Heart left ventricle (tissue), 16 donors: Measurements from ENCODE around the gene ABR. TPM values are rescaled to one million over a fixed set of nuclear protein-coding genes. Genes with fewer than 3 reads are reported as not detected.
A peak's percentile ranks its signal among the peaks of the same experiment; 100 is the strongest.

Experiments used
- ATAC-seq, 4 donors: fragments of 200-7000 bp; cut with Tn5 transposase; one replicate each; pipeline ENCODE4 v1.9.1; 2020 to 2022; ENCODE audit warnings: moderate library complexity in 4 of 4, mild to moderate bottlenecking in 3 of 4, moderate number of reproducible peaks in 1 of 4
- DNase-seq, 5 donors: peaks; one replicate each; pipeline ENCODE4 v3.0.0-alpha.2; 2020
- H3K27ac ChIP-seq, 12 donors: fragments of 200-600 bp; sonication (generic) in 4 of 12; one replicate each; pipeline versions ENCODE4 v1.5.0 to v1.8.0; 2016 to 2022; ENCODE audit warnings: mild to moderate bottlenecking in 2 of 12
- H3K27me3 ChIP-seq, 9 donors: fragments of 200-600 bp; sonication (generic) in 2 of 9; one replicate each; pipeline versions ENCODE4 v1.5.1 to v1.8.0; 2016 to 2022; ENCODE audit warnings: mild to moderate bottlenecking in 3 of 9
- H3K36me3 ChIP-seq, 9 donors: fragments of 200-600 bp; sonication (generic) in 2 of 9; one replicate each; pipeline versions ENCODE4 v1.5.0 to v1.8.0; 2018 to 2022; ENCODE audit warnings: mild to moderate bottlenecking in 2 of 9
- H3K4me1 ChIP-seq, 12 donors: fragments of 200-600 bp; sonication (generic) in 4 of 12; one replicate each; pipeline versions ENCODE4 v1.5.0 to v1.8.0; 2016 to 2022; ENCODE audit warnings: mild to moderate bottlenecking in 3 of 12
- H3K4me3 ChIP-seq, 12 donors: fragments of 200-600 bp; sonication (generic) in 4 of 12; one replicate each; pipeline versions ENCODE4 v1.5.0 to v1.8.0; 2017 to 2022; ENCODE audit warnings: mild to moderate bottlenecking in 9 of 12, moderate library complexity in 4 of 12
- H3K9me3 ChIP-seq, 12 donors: fragments of 200-600 bp; sonication (generic) in 4 of 12; one replicate each; pipeline versions ENCODE4 v1.5.0 to v1.8.0; 2016 to 2022; ENCODE audit warnings: mild to moderate bottlenecking in 1 of 12
- CTCF ChIP-seq, 12 donors: fragments of 200-600 bp; sonication (generic) in 4 of 12; IDR thresholded peaks; one replicate each; pipeline versions ENCODE4 v1.5.0 to v1.8.0; 2018 to 2022; ENCODE audit warnings: antibody characterized with exemption in 12 of 12, mild to moderate bottlenecking in 5 of 12
- POLR2A ChIP-seq, 2 donors: fragments of 450-650 bp; IDR thresholded peaks; one replicate each; pipeline ENCODE4 v1.6.1; 2017; ENCODE audit warnings: antibody characterized with exemption in 2 of 2, mild to moderate bottlenecking in 2 of 2, moderate library complexity in 2 of 2
- WGBS, 4 donors: extraction: QIAGEN DNeasy Blood & Tissue Kit in 2 of 4; methylation state at CpG; one replicate each; pipeline versions ENCODE4 v1.1.5 to v1.1.7; 2013 to 2018; 5-methylcytosine and 5-hydroxymethylcytosine counted together
- intact Hi-C, 10 donors: fragments of 100-400 bp; cut with DNase I; formaldehyde crosslinking; loops; one replicate each; pipeline versions ENCODE4 v1.11.1 to v1.14.2; 2022
- polyA plus RNA-seq, 2 donors: library from polyadenylated mRNA; stranded (reverse); fragments of 200-250 nt; gene quantifications; one replicate each; pipeline ENCODE4 v1.2.3, GENCODE V29; 2013
- total RNA-seq, 9 donors: library from RNA; depleted of rRNA in 2 of 9; stranded (reverse); fragments of >200 nt in 2 of 9; fragmentation: NEBNext Ultra II Directional in 3 of 9; extraction: Animal tissue kit (Norgen Biotek cat#: 25700) in 3 of 9; gene quantifications; one replicate each; pipeline versions ENCODE4 v1.1.0 to v1.2.4, GENCODE V29; 2016 to 2023
- donor health status: ischemic (EF 13 %, LVEDD 7.1; RV severe dilation, severe dysfunction).
- donor health status: healthy with polysubstance abuse.
- donor health status: DM: no; HTN: yes; CAD: no.
- donor health status: DM: no; HTN: no; CAD: no.
- donor health status: ischemic (EF 25% LVEDD 6.9; RV normal size, moderate dysfunction).
- donor health status: ischemic (EF 25% LVEDD 5.7; RV mildly dilated, moderate dysfunction).
- donor health status: healthy.
- donor health status: DM: yes; HTN: yes; CAD: no.
- donor health status: ischemic (EF 35%, LVEDD 5.7; RV mildly dilated, moderate dysfunction).
- donor health status: nonischemic (EF 11% LVEDD 7.7; RV severe dilation, severe dysfunction).
- donor health status: DM: yes; HTN: yes; CAD: no.
- donor health status: PGD.
- donor health status: ischemic (EF 29% LVEDD 5.4; RV normal size, mild dysfunction).
- donor health status: nonischemic (EF 23%, LVEDD 6.1; RV moderate dilation, normal function).

The ABR gene
- total and polyA plus RNA-seq, 11 donors, result 64.5 to 171 (median 149) TPM

DNA sequence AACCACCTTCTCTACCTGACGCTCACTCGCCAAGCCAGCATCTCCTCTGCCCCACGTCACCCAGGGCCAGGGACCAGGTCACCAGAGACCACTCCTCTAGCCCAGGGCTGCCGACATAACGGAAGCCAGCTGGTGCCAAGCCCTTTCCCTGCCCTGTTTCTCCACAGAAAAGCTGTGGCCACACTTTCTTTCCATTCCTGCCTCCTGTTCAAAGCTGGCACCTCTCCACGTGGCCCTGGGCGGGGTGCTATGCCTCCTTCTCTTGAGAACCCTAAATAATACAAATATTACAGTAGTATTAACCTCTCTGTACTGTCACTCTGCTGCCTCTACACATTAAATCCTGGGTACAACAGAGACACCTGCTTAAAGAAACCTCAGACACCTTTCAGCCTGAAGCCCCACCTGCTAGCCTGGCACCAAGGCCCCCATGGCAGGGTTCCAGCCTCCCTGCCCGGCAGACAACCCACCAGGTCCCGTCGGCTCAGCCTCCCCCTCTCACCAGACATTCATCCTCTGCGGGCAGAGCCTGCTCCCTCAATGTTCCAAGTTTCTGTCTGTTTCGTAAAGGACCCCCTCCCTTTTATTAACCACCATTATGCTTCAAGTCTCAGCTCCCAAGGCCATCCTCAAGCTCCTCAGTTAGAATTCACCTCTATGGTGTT lies 120.5 kb downstream of the ABR start:
- no peaks in the 10 kb centered on the region for H3K9me3 ChIP-seq
- H3K4me3 ChIP-seq, result no peak overlapping the region
- intact Hi-C loops, result loop anchor here (2.0 to 10.0 kb wide), 12 partner anchors 48 to 267 kb away; partner anchors contain the start of gene TIMM22 (in 1 of the 10)
- no peaks in the 10 kb centered on the region for H3K27me3 ChIP-seq
- WGBS, 4 donors, result 84 to 89% (median 89%) methylated on average over 12 of the region's 12 CpGs
- H3K36me3 ChIP-seq, result peaks cover 0 to 78% (median 75%) of the 10 kb centered on the region in 9 donors
- ATAC-seq (no peak), DNase-seq (peak in 1 of 5 donors; percentile 23)
- H3K27ac ChIP-seq, result no peak overlapping the region
- peaks cover 0 to 16% (median 6%) of the 10 kb centered on the region in 12 donors for H3K4me1 ChIP-seq
- no peak for TF ChIP-seq CTCF (IDR thresholded peaks at IDR 0.05)
- TF ChIP-seq POLR2A (IDR thresholded peaks at IDR 0.05), result no peak

DNA sequence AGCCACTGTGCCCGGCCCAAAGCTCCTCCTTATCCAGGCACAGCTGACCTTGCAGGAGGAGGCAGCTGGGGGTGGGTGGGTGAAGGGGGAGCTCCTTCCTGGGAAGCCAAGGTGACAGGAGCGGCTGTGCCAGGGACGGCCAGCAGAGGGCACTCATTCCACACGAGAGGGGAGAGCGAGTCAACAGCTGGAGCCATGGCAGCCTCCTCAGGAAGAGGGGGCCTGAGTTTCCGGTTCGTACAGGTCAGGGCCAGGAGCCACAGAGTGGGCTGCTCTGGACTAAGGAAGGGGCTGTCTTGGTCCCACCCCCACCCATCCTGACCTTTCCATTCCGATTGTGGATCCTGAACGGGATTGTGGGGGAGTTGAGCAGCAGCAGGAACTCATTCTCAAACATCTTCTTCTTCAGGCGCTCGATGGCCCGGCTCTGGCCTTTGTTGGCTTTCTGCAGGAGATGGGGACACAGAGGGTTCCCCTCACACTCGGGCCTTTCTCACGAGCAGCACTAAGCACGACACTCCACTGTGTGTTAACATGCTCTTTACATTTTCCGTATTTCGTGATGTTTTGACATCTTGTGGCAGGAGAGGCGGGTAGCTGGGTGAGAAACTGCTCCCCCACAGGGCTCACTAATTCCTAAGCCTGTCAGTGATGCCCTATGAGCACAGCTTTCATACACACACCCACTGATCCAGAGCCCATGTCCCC lies 121.2 kb downstream of the ABR start:
- Histone ChIP-seq H3K9me3 (no peaks in the 10 kb centered on the region), H3K4me1 (peaks cover 0 to 21% (median 7%) of the 10 kb centered on the region in 12 donors), H3K4me3 (no peak overlapping the region), H3K27ac (peak overlapping the region in 1 of 12 donors; percentile 33), H3K36me3 (peaks cover 0 to 85% (median 81%) of the 10 kb centered on the region in 9 donors), H3K27me3 (no peaks in the 10 kb centered on the region)
- ATAC-seq, result peak in 3 of 4 donors; percentile 27 to 48 (median 39)
- no peak for TF ChIP-seq POLR2A (IDR thresholded peaks at IDR 0.05)
- peak; percentile 44 to 72 (median 54) for TF ChIP-seq CTCF (IDR thresholded peaks at IDR 0.05)
- DNase-seq, result peak in 3 of 5 donors; percentile 70 to 87 (median 73)
- 82 to 87% (median 85%) methylated on average over 14 to 18 of the region's 18 CpGs for WGBS, 4 donors
- intact Hi-C loops, result loop anchor here (2.0 to 10.0 kb wide), 12 partner anchors 49 to 266 kb away; partner anchors contain the start of gene TIMM22 (in 1 of the 10)

DNA sequence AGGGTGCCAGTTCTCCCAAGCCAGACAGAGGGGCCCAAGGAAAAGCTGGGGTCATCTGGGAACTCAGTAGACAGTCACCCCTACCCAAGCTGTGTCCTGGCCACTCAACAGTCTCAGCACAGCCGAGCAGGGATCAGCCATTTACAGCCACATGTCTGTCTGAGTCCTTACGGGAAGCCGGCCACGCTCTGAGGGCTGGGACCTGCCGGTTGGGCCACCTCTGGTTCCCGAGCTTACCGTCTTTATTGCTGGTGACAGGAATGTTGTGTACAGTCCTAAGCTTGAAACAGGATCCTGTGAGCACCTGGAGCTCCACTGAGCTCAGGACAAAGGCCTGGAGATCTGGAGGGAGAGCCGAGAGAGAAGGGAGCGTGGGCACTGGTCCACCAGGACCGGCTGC lies 123.0 kb downstream of the ABR start:
- ATAC-seq (peak in 1 of 4 donors; percentile 1), DNase-seq (peak in 2 of 5 donors; percentile 22 to 47)
- WGBS, 4 donors, result 68 to 77% (median 71%) methylated on average over 5 to 10 of the region's 10 CpGs
- intact Hi-C loops, result loop anchor here (2.0 to 10.0 kb wide), 15 partner anchors 49 to 264 kb away; partner anchors contain the start of gene TIMM22 (in 3 of the 10)
- H3K9me3 ChIP-seq, result no peaks in the 10 kb centered on the region
- H3K4me1 ChIP-seq, result peaks cover 0 to 25% (median 9%) of the 10 kb centered on the region in 12 donors
- no peaks in the 10 kb centered on the region for H3K27me3 ChIP-seq
- TF ChIP-seq CTCF (IDR thresholded peaks at IDR 0.05) (no peak), POLR2A (IDR thresholded peaks at IDR 0.05) (no peak)
- no peak overlapping the region for H3K4me3 ChIP-seq
- peaks cover 0 to 79% (median 75%) of the 10 kb centered on the region in 9 donors for H3K36me3 ChIP-seq
- H3K27ac ChIP-seq, result peak overlapping the region in 3 of 12 donors; percentile 24 to 54 (median 43)
